Transverse colon (tissue), 4 donors: ENCODE data around the gene SEMA4A.

Experiments used
- CTCF ChIP-seq, 5 experiments: fragments of 200-600 bp in 3 of 5; fragments of 450-650 bp in 2 of 5; sonication (generic) in 3 of 5; IDR thresholded peaks; 1 replicate in 2 of 5; 2 replicates in 3 of 5; pipeline ENCODE4 v1.5.1; 2016 to 2017; ENCODE audit warnings: antibody characterized with exemption in 5 of 5, inconsistent platforms in 3 of 5, mild to moderate bottlenecking in 2 of 5, moderate library complexity in 1 of 5
- EP300 ChIP-seq: sonication (generic); formaldehyde crosslinking; IDR thresholded peaks from one replicate; pipeline ENCODE4 v1.6.1; 2017; ENCODE audit warnings: antibody characterized with exemption, low read depth
- POLR2A ChIP-seq: fragments of 450-650 bp; IDR thresholded peaks from one replicate; pipeline ENCODE4 v1.6.1; 2016; ENCODE audit warnings: antibody characterized with exemption, mild to moderate bottlenecking, moderate library complexity
- POLR2AphosphoS5 ChIP-seq, 3 donors: sonication (generic); formaldehyde crosslinking; IDR thresholded peaks; one replicate each; pipeline ENCODE4 v1.6.1; 2016; ENCODE audit warnings: antibody characterized with exemption in 3 of 3

- TF ChIP-seq POLR2A (no peak), CTCF (IDR thresholded peaks at IDR 0.05) (no peak), POLR2AphosphoS5 (IDR thresholded peaks at IDR 0.05) (no peak), EP300 (no peak)
These were observed 51.3 kb downstream of the SEMA4A start for GRCh38 chr1:156204686-156205085.
